ENCODE measurements around the gene OR4C5.
"Not testable (repeated sequence)": the region's sequence is repeated elsewhere in the genome, so short reads cannot be mapped to it uniquely, and the experiment has no call there.

OR4C5 gene

DNA sequence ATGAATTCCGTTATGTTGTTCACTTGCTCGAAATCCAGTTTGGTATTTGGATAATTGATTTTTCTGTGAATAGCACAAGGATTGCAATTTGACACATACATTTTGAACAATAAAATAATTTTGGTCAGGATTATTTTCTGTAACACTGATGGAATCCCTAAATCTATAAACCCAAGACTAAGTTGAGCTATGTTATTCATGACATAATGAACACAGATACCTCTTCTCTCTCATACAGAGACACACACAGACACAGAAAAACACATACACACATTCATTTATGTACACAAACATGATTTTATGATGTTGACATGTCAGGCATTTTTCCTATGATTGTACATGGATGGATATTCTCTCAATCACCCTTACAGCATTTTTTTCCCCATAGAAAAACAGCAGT, at the start of gene OR4C5:
Gene OR4C5, minus strand, starts transcription at position 101 of the 400 bp plus-strand sequence. Its CDS starts 0 bp downstream, at position 101.
- DNase-seq (ENCODE audit: low spot score) = no peak

DNA sequence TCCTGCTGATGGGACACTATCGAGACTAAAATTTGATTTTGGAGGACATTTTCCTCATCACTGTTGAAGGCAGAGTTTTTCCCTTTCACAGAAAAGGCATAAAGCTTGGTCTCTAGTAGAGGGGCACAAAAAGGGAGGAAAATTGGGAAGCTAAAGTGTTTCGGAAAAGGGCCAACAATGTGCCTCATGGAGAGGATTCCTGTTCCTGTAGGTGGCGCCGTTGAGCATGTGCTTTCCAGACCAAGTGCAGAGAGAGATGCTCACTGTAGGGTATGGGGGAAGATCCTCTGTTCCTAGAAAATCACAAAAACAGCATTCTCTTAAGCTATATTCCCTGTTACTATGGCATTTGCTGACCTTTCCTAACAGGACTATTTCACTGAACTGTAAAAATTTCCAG, 18.4 kb upstream of the OR4C5 start:
- DNase-seq (ENCODE audit: low spot score) = no peak

DNA sequence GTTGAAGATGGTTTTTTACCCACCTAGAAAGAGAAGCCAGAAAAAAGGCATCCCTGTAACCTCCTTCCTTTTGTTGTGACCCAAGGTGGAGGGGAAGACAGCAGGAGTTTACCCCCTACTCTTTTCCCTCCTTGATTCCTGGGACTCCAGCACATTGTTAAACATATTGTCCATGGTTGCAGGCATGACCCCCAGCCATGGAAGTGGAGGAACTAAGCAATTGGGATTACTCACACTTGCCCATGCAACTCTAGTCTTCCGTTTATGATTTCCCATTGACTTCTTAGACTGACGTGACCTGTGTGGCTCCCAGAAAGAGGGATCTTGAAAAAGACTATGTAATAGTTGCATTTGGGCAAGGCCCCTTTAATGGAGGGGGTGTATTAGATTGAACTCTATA, 17.9 kb upstream of the OR4C5 start:
- DNase-seq (ENCODE audit: low spot score) = not testable (repeated sequence)

DNA sequence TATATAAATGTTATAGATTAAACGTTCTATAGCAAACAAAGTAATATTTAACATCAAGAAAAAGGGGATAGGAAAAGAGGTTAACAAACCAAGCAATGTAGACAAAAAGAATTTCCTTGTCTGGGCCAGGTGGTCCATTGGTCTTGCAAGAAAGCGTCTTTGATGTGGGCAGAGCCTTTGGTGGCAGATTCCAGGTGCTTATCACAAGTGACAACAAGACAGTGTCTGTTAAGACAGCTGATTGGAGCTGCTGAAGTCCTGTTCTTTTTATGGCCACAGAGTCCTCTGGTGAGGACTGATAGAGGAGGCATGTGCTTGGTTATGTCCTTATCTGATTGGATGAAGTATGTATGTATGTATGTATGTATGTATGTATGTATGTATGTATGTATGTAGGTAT, 5.0 kb downstream of the OR4C5 start:
- not testable (repeated sequence) for DNase-seq (ENCODE audit: low spot score)

DNA sequence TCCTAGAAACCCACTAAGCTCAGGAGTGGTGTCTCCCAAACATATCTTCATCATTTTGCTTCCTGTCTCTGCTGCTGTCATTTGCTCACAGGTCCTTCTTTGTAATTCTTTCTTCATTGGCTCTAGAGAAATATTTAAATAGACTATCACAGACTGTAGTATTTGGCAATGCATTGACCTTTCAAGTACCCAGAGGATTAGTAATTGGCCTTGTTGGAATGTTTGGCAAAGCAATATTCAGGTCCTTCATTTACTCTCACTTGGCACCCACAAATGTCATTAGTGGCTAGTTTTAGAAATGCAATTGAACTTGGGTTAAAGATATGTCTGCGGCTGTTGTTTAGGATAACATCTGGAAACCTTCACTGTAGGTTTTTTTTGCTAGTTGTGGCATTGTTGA, 11.6 kb downstream of the OR4C5 start:
- DNase-seq (ENCODE audit: low spot score) = no peak

DNA sequence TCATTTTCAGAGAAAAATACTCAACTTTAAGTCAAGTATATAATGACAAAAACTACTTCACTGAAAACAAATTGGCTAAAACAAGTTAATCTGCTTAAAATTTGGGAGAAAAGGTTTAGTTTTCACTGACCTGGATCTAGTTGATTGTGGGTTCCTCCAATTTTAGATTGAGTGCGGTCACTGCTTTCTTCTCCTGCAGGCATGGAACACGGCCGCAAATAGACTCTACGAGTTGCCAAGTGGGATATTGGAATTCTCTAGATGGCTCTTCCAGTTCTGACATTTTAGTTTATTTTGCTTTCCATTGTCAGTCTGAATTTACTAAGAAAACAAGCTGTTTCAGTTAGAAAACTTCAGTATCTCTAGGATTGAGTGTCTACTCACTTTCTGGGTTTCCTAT, 12.3 kb downstream of the OR4C5 start:
- no peak for DNase-seq (ENCODE audit: low spot score)

DNA sequence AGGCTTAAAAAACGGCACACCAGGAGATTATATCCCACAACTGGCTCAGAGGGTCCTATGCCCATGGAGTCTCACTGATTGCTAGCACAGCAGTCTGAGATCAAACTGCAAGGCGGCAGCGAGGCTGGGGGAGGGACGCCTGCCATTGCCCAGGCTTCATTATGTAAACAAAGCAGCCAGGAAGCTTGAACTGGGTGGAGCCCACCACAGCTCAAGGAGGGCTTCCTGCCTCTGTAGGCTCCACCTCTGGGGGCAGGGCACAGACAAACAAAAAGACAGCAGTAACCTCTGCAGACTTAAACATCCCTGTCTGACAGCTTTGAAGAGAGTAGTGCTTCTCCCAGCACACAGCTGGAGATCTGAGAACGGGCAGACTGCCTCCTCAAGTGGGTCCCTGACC, 20.0 kb downstream of the OR4C5 start:
- not testable (repeated sequence) for DNase-seq (ENCODE audit: low spot score)

DNA sequence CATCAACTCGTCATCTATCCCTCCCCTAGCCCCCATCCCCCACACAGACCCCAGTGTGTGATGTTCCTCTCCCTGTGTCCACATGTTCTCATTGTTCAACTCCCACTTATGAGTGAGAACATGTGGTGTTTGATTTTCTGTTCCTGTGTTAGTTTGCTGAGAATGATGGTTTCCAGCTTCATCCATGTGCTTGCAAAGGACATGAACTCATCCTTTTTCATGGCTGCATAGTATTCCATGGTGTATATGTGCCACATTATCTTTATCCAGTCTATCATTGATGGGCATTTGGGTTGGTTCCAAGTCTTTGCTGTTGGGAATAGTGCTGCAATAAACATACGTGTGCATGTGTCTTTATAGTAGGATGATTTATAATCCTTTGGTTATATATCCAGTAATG, 23.8 kb downstream of the OR4C5 start:
- DNase-seq (ENCODE audit: low spot score) = not testable (repeated sequence)

DNA sequence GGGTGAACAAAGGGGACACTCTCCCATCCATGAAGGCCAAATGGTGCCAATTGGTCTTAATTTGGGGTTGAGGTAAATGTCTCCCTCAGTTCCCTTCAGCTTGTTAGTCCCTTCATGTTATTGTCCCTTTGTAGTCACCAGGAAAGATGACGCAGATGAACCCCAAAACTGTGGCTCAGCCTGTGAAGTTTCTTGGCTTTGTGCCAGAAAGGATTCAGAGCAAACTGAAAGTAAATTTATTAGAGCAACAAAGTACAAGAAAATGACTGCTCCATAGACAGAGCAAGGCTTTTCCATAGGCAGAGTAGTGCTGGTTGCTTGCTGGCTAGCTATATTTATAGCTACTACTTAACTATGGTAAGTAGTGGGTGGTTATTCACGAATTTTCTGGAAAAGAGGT, 24.8 kb downstream of the OR4C5 start:
- DNase-seq (ENCODE audit: low spot score) = no peak

DNA sequence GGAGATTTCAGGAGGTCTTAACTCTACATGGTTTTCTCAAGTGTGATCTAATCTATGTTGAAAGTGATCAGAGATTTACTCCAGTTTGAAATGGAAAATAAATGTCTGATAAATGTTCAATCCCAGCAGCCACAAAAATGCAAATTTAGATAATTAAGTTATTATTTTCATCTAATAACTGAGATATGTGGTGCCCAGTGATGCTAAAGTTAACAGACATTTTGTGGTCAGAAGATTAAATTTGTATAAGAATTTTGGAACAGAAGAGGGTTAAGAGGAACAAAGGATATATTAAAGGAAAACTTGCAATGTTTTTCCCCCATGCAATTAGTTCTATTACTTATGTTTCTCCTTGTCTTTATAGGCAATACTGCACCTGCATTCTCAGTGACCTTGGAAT, 41.6 kb downstream of the OR4C5 start, which contains the start of gene OR4C3:
Gene OR4C3, plus strand, starts transcription at position 301 of the 400 bp plus-strand sequence. CDS start 102 bp downstream, outside the sequence.
- DNase-seq (ENCODE audit: low spot score) = not testable (repeated sequence)

DNA sequence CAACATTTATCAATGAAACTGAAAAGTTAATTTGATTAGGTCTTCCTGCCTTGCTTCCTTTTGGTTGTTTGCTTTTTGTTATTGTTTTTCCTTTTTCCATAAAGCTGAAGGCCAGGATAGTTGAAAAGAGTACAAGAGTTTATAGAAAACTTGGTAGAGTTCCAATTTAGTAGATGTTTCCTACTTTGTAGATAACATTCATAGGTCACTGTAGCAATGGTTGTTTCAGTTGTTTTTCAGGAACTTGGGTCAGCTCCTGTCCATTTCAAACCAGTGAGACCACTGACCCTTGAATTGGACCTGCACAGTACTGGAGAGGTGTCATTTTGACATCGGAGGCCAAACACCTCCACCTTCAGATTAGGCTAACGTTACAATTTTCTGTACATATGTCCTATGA, 46.5 kb downstream of the OR4C5 start:
- DNase-seq (ENCODE audit: low spot score) = not testable (repeated sequence)

Measured in GM03348 (cell line).